Osteocyte (in vitro differentiated cells): ENCODE measurements around the gene CRY1. TPM values are rescaled to one million over a fixed set of nuclear protein-coding genes. Genes with fewer than 3 reads are reported as not detected.
"Not testable (repeated sequence)": the region's sequence is repeated elsewhere in the genome, so short reads cannot be mapped to it uniquely, and the experiment has no call there.

Experiments used
- DNase-seq: peaks from one replicate; pipeline ENCODE4 v3.0.0; 2021; ENCODE audit warnings: mixed read lengths; ENCODE audit not compliant: unreplicated experiment; ENCODE audit errors: extremely low spot score
- H3K27ac Mint-ChIP-seq: one replicate; pipeline ENCODE4 v1.8.0; 2021; ENCODE audit warnings: mild to moderate bottlenecking, mixed read lengths; ENCODE audit not compliant: unreplicated experiment
- H3K27me3 Mint-ChIP-seq: one replicate; pipeline ENCODE4 v1.8.0; 2021; ENCODE audit warnings: mixed read lengths; ENCODE audit not compliant: unreplicated experiment
- H3K36me3 Mint-ChIP-seq: one replicate; pipeline ENCODE4 v1.8.0; 2021; ENCODE audit warnings: mixed read lengths; ENCODE audit not compliant: unreplicated experiment
- H3K4me1 Mint-ChIP-seq: one replicate; pipeline ENCODE4 v1.8.0; 2021; ENCODE audit warnings: mixed read lengths; ENCODE audit not compliant: unreplicated experiment
- H3K4me3 Mint-ChIP-seq: one replicate; pipeline ENCODE4 v1.8.0; 2021; ENCODE audit warnings: mild to moderate bottlenecking, moderate library complexity, mixed read lengths; ENCODE audit not compliant: unreplicated experiment
- H3K9me3 Mint-ChIP-seq: one replicate; pipeline ENCODE4 v1.8.0; 2021; ENCODE audit warnings: mixed read lengths; ENCODE audit not compliant: unreplicated experiment
- total RNA-seq: library from RNA; stranded (reverse); gene quantifications from 2 replicates; pipeline ENCODE4 v1.2.1, GENCODE V29; 2021
- TF ChIP-seq, protein P1 (sequence below): fragments of 200-600 bp; sonication (generic); IDR thresholded peaks from 2 replicates; pipeline ENCODE4 v1.5.0; 2021; ENCODE audit warnings: antibody characterized with exemption, mild to moderate bottlenecking, moderate library complexity

The CRY1 gene
- total RNA-seq, 1 donor from 2014 or later, result 25.7 TPM

DNA sequence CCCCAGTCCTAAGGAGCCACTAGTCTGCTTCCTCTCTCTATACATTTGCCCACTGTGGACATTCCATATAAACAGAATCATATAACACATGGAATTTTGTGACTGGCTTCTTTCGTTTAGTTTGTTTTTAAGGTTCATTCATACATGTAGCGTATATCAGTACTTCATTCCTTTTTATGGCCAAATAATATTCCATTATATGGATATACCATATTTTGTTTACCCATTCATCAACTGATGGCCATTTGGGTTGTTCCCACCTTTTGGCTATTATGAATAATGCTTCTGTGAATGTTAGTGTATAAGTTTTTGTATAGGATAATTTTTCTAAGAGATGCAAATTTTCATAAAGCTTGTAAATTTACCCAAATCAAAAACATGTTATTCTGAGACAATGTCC lies 4.4 kb downstream of the CRY1 start:
- peaks cover 7% of the 10 kb centered on the region for H3K36me3 Mint-ChIP-seq
- no peaks in the 10 kb centered on the region for H3K9me3 Mint-ChIP-seq
- peaks cover 4% of the 10 kb centered on the region for H3K4me1 Mint-ChIP-seq
- H3K4me3 Mint-ChIP-seq, result no peak overlapping the region
- no peaks in the 10 kb centered on the region for H3K27me3 Mint-ChIP-seq
- no peak overlapping the region for H3K27ac Mint-ChIP-seq
- TF ChIP-seq, protein P1, sequence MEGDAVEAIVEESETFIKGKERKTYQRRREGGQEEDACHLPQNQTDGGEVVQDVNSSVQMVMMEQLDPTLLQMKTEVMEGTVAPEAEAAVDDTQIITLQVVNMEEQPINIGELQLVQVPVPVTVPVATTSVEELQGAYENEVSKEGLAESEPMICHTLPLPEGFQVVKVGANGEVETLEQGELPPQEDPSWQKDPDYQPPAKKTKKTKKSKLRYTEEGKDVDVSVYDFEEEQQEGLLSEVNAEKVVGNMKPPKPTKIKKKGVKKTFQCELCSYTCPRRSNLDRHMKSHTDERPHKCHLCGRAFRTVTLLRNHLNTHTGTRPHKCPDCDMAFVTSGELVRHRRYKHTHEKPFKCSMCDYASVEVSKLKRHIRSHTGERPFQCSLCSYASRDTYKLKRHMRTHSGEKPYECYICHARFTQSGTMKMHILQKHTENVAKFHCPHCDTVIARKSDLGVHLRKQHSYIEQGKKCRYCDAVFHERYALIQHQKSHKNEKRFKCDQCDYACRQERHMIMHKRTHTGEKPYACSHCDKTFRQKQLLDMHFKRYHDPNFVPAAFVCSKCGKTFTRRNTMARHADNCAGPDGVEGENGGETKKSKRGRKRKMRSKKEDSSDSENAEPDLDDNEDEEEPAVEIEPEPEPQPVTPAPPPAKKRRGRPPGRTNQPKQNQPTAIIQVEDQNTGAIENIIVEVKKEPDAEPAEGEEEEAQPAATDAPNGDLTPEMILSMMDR, result no peak
- no peak for DNase-seq

DNA sequence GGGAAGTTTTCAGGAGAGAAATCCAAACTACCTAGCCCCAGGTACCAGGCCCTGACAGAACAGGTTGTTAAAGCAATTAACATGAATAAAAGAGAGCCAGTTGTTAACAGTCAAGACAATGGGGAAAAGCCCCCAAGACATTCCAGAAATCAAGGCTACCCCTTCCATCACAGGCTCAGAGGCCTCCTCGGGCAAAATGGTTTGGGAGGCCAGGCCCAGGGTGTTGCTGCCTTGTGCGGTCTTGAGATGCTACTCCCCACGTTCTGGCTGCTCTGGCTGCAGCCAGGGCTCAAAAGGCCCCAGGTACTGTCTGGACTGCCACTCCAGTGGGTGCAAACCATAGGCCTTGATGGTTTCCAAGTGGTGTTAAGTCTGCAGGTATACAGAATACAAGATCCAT lies 7.0 kb downstream of the CRY1 start:
- peaks cover 2% of the 10 kb centered on the region for H3K4me1 Mint-ChIP-seq
- H3K27me3 Mint-ChIP-seq, result no peaks in the 10 kb centered on the region
- H3K9me3 Mint-ChIP-seq, result peaks cover 9% of the 10 kb centered on the region
- TF ChIP-seq, protein P1, result no peak
- peak overlapping the region; percentile 57 for H3K27ac Mint-ChIP-seq
- no peak overlapping the region for H3K4me3 Mint-ChIP-seq
- DNase-seq, result no peak
- H3K36me3 Mint-ChIP-seq, result peaks cover 9% of the 10 kb centered on the region

DNA sequence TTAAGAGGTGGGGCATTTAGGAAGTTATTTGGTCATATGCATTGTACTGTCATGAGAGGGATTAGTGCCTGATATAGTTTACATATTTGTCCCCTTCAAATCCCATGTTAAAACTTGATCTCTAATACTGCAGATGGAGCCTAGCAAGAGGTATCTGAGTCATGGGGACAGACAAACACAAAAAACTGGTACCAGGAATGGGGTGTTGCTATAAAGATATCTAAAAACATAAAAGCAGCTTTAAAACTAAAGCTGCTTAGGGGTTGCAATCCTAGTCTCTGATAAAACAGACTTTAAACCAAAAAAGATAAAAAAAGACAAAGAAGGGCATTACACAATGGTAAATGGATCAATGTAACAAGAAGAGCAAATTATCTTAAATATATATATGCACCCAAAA lies 11.6 kb downstream of the CRY1 start:
- Mint-ChIP-seq H3K9me3 (peaks cover 9% of the 10 kb centered on the region), H3K4me3 (no peak overlapping the region), H3K4me1 (no peaks in the 10 kb centered on the region)

DNA sequence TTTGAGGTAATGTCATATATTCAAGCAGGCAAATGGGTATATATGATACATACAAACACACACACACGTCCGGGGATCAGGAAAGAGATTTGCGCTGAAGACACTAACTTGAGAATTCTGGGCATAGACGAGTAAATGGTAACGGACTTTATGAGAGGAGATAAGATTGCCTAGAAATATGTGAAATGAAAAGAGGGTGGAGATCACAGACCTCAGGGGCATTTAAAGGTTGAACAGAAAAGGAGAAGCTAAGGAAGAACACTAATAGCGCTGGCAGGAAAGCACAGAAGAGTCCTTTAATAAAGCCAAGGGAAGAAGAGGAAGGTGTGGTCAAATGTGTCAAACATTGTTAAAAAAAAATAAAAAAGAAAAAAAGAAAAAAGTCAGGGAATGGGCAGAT lies 13.1 kb downstream of the CRY1 start:
- Mint-ChIP-seq H3K4me1 (no peaks in the 10 kb centered on the region), H3K27ac (no peak overlapping the region), H3K4me3 (no peak overlapping the region), H3K27me3 (no peaks in the 10 kb centered on the region), H3K36me3 (peaks cover 2% of the 10 kb centered on the region), H3K9me3 (peaks cover 9% of the 10 kb centered on the region)
- DNase-seq, result no peak
- TF ChIP-seq, protein P1, result no peak

More for the DNA sequence above, 11.6 kb downstream of the CRY1 start:
- H3K36me3 Mint-ChIP-seq, result peaks cover 6% of the 10 kb centered on the region
- DNase-seq, result no peak
- H3K27me3 Mint-ChIP-seq, result no peaks in the 10 kb centered on the region
- H3K27ac Mint-ChIP-seq, result no peak overlapping the region
- TF ChIP-seq, protein P1, result no peak

DNA sequence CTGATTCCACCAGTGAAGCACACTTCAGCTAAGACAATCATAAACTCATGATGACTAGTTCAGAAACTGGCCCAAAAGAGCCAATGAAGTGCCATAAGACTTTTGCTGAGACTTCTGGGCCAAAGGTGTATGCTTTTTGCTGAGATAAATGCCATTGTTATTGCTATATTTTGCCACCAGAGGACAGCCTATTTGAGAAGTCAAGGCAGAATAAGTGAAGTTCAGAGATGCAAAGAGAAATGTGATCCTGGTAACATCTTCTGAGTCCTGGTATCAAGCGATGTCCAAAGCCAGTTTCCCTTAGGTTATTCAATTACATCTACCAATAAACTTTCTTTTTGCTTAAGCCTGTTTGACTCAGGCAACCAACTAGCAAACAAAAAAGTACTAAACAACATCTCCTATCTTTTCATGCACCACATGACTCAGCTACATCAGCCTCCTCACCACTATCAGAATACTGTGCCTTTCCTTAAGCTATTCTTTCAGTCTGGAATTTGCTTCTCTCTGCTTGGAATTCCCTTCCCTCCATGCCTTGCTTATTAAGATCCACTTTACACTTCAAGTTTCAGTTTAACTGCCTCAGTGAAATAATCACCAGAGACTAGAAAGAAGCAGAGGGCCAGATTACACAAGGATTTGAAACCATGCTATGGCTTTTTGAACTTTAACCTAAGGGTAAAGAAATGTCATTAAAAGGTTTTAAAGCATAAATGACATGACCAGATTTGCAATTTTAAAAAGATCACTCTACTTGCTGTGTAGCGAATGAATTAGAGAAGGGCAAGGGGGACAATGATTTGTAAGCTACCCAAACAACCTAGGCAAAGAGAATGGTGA lies 14.0 kb downstream of the CRY1 start:
- no peak for DNase-seq
- no peaks in the 10 kb centered on the region for H3K27me3 Mint-ChIP-seq
- no peaks in the 10 kb centered on the region for H3K4me1 Mint-ChIP-seq
- H3K4me3 Mint-ChIP-seq, result no peak overlapping the region
- TF ChIP-seq, protein P1, result peak; percentile 49
- peaks cover 9% of the 10 kb centered on the region for H3K9me3 Mint-ChIP-seq
- H3K27ac Mint-ChIP-seq, result no peak overlapping the region
- H3K36me3 Mint-ChIP-seq, result peaks cover 2% of the 10 kb centered on the region

DNA sequence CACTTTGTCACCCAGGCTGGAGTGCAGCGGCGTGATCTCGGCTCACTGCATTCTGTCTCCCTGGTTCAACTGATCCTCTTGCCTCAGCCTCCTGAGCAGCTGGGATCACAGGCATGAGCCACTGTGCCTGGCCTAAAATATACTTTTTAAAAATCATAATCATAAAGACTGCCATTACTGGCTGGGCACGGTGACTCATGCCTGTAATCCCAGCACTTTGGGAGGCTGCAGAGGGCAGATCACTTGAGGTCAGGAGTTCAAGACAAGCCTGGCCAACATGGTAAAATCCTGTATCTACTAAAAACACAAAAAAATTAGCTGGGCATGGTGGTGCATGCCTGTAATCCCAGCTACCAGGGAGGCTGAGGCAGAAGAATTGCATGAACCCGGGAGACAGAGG lies 20.1 kb downstream of the CRY1 start:
- not testable (repeated sequence) for H3K36me3 Mint-ChIP-seq, H3K4me3 Mint-ChIP-seq, H3K9me3 Mint-ChIP-seq, DNase-seq, H3K27me3 Mint-ChIP-seq, H3K4me1 Mint-ChIP-seq, H3K27ac Mint-ChIP-seq
